Mucosa of rectum (tissue), 2 donors: ENCODE data around the gene STX16.

Source experiments
- H3K27ac ChIP-seq, 2 donors: one replicate each; pipeline ENCODE4 v1.7.0; 2013; ENCODE audit warnings: inconsistent platforms in 2 of 2, low read depth in 2 of 2, low read length in 2 of 2
- H3K27me3 ChIP-seq, 2 donors: one replicate each; pipeline ENCODE4 v1.7.0; 2013; ENCODE audit warnings: low read length in 2 of 2; ENCODE audit not compliant: control insufficient read depth in 2 of 2, insufficient read depth in 2 of 2
- H3K36me3 ChIP-seq, 2 donors: one replicate each; pipeline ENCODE4 v1.7.0; 2013; ENCODE audit warnings: low read length in 2 of 2; ENCODE audit not compliant: control insufficient read depth in 2 of 2, insufficient read depth in 2 of 2
- H3K4me1 ChIP-seq, 2 donors: one replicate each; pipeline ENCODE4 v1.7.0; 2013; ENCODE audit warnings: low read length in 2 of 2, mild to moderate bottlenecking in 1 of 2; ENCODE audit not compliant: control insufficient read depth in 2 of 2, insufficient read depth in 2 of 2
- H3K4me3 ChIP-seq, 2 donors: one replicate each; pipeline ENCODE4 v1.7.0; 2013; ENCODE audit warnings: low read length in 2 of 2
- H3K9ac ChIP-seq, 2 donors: one replicate each; pipeline ENCODE4 v1.7.0; 2013; ENCODE audit warnings: low read length in 2 of 2, low read depth in 1 of 2, mild to moderate bottlenecking in 1 of 2
- H3K9me3 ChIP-seq, 2 donors: one replicate each; pipeline ENCODE4 v1.7.0; 2013; ENCODE audit warnings: low read length in 2 of 2; ENCODE audit not compliant: control insufficient read depth in 2 of 2
- donor health status: healthy.
- donor health status: Normal muscosa, but diverticular disease.

The STX16 gene

GRCh38 chr20:58655328-58656107, 4.4 kb downstream of the STX16 start:
- no peaks in the 10 kb centered on the region for H3K36me3 ChIP-seq
- no peak overlapping the region for H3K27ac ChIP-seq
- peaks cover 5 to 13% of the 10 kb centered on the region in 2 donors for H3K4me1 ChIP-seq
- peak overlapping the region in 1 of 2 donors; percentile 33 for H3K9ac ChIP-seq
- no peaks in the 10 kb centered on the region for H3K9me3 ChIP-seq
- H3K4me3 ChIP-seq, result no peak overlapping the region
- no peaks in the 10 kb centered on the region for H3K27me3 ChIP-seq

- Histone ChIP-seq H3K4me3 (no peak overlapping the region), H3K4me1 (peaks cover 5 to 11% of the 10 kb centered on the region in 2 donors), H3K9me3 (no peaks in the 10 kb centered on the region), H3K9ac (no peak overlapping the region), H3K36me3 (peaks cover 7 to 11% of the 10 kb centered on the region in 2 donors), H3K27me3 (no peaks in the 10 kb centered on the region), H3K27ac (no peak overlapping the region)
Observed at GRCh38 chr20:58656831-58657230, 5.7 kb downstream of the STX16 start.

DNA sequence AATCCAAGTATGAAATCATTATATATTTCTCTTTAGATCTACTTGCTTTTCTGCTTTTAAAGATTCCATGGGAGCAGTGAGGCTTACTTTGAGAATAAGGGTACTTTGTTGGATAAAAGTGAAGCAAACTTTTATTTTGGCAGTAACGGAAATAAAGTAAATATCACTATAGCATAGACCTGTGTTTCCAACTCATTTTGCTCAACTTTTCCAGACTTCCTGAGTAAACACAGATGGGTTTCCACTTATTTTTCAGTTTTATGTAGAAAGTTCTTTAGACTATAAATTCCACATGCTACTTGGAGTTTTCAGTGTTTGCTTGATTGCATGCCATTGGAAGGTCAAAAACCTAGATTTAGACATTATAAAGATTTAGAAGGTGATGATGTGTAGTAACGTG, 6.2 kb downstream of the STX16 start:
- Histone ChIP-seq H3K36me3 (peaks cover 7 to 14% of the 10 kb centered on the region in 2 donors), H3K9ac (no peak overlapping the region), H3K9me3 (no peaks in the 10 kb centered on the region), H3K27ac (no peak overlapping the region), H3K27me3 (no peaks in the 10 kb centered on the region), H3K4me3 (no peak overlapping the region), H3K4me1 (peaks cover 5 to 10% of the 10 kb centered on the region in 2 donors)

DNA sequence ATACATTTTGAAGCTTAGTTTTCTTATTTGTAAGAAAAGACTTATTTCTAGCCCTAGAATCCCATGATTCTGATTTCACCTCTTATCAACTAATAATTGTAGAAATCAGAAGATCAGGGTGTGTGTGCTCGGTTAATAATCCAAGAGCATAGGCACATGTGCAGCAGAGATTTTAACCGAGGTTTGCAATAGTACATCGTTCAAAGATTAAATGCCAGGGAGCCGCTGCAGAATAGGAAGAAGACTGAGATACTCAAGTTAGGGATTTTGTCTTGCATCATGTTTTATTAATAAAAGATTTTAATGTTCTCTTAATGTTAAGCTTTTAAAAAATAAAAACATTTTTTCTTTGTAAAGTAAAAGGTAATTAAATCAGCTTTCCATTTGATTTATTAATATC, 6.9 kb downstream of the STX16 start:
- Histone ChIP-seq H3K27me3 (no peaks in the 10 kb centered on the region), H3K27ac (no peak overlapping the region), H3K4me3 (no peak overlapping the region), H3K9me3 (no peaks in the 10 kb centered on the region), H3K9ac (no peak overlapping the region), H3K36me3 (peaks cover 7 to 17% of the 10 kb centered on the region in 2 donors), H3K4me1 (peaks cover 2 to 5% of the 10 kb centered on the region in 2 donors)

- Histone ChIP-seq H3K9me3 (no peaks in the 10 kb centered on the region), H3K4me3 (no peak overlapping the region), H3K27ac (no peak overlapping the region), H3K4me1 (peaks cover 0 to 2% of the 10 kb centered on the region in 2 donors), H3K36me3 (peaks cover 7 to 21% of the 10 kb centered on the region in 2 donors), H3K9ac (no peak overlapping the region), H3K27me3 (no peaks in the 10 kb centered on the region)
Observed at GRCh38 chr20:58658760-58659159, 7.7 kb downstream of the STX16 start.

DNA sequence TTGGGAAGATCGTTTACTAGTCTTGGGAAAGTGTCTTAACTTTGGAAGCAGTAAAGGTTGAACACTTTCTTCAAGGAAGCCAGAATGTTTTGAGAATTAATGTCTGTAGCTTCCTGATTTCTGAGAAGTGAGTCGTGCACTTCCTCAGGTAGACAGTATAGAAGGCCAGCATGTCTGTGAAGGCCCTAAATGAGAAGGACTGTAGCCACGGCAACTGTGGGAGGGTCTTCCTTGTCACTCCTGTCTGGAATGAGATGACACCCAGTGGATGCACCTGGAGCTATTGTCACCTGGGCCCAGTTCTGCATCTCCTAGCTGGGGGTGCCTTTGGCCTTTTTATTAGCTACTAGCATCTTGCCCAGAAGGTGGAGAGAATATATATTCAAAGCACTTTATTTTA, 8.8 kb downstream of the STX16 start:
- Histone ChIP-seq H3K27ac (no peak overlapping the region), H3K4me3 (no peak overlapping the region), H3K9me3 (no peaks in the 10 kb centered on the region), H3K36me3 (peaks cover 7 to 21% of the 10 kb centered on the region in 2 donors), H3K4me1 (peaks cover 0 to 2% of the 10 kb centered on the region in 2 donors), H3K27me3 (no peaks in the 10 kb centered on the region), H3K9ac (no peak overlapping the region)

GRCh38 chr20:58660855-58661597, 9.9 kb downstream of the STX16 start:
- Histone ChIP-seq H3K27me3 (no peaks in the 10 kb centered on the region), H3K9me3 (no peaks in the 10 kb centered on the region), H3K9ac (no peak overlapping the region), H3K27ac (peak overlapping the region in 1 of 2 donors; percentile 38), H3K4me3 (no peak overlapping the region), H3K36me3 (peaks cover 7 to 25% of the 10 kb centered on the region in 2 donors), H3K4me1 (peaks cover 0 to 2% of the 10 kb centered on the region in 2 donors)

- Histone ChIP-seq H3K4me3 (no peak overlapping the region), H3K27ac (peak overlapping the region in 1 of 2 donors; percentile 38), H3K9ac (no peak overlapping the region), H3K4me1 (peaks cover 0 to 2% of the 10 kb centered on the region in 2 donors), H3K9me3 (no peaks in the 10 kb centered on the region), H3K27me3 (no peaks in the 10 kb centered on the region), H3K36me3 (peaks cover 9 to 28% of the 10 kb centered on the region in 2 donors)
Observed at GRCh38 chr20:58661598-58662473, 10.8 kb downstream of the STX16 start.

DNA sequence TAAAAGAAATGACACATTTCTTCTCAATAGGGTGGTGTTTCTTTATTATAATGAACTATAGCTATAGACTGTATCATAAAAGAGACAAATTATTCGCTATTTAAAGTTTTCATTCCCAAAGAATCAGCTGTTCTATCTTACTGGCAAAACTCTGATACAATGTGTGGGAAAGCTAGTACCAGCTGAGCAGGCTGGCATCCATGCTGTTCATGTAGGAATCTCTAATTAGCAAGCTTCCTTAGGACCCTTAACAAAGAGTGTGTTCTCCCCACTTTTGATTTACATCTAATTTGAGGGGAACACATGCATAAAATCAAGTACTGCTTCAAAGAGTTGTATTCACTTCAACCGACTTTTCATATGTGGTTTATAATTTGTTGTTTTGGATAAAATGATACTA, 13.2 kb downstream of the STX16 start:
- H3K9ac ChIP-seq, result no peak overlapping the region
- H3K36me3 ChIP-seq, result peaks cover 25 to 46% of the 10 kb centered on the region in 2 donors
- no peaks in the 10 kb centered on the region for H3K9me3 ChIP-seq
- H3K27ac ChIP-seq, result no peak overlapping the region
- no peaks in the 10 kb centered on the region for H3K27me3 ChIP-seq
- H3K4me1 ChIP-seq, result no peaks in the 10 kb centered on the region
- no peak overlapping the region for H3K4me3 ChIP-seq
